Choroid plexus epithelial cell (primary cell): ENCODE measurements around the gene TAPT1.

Experiments used
- DNase-seq: peaks from one replicate; pipeline ENCODE4 v3.0.0-alpha.2; 2010; ENCODE audit warnings: low read depth
- H3K4me3 ChIP-seq: 2 replicates; pipeline ENCODE4 v1.5.1; 2011; ENCODE audit warnings: low read depth, mild to moderate bottlenecking, control low read depth, low read length, moderate library complexity
- TF ChIP-seq, protein P1 (sequence below): conservative IDR thresholded peaks from 2 replicates; pipeline ENCODE4 v1.5.1; 2011; ENCODE audit warnings: low read depth, mild to moderate bottlenecking, control low read depth, inconsistent platforms, low read length, moderate library complexity

Gene TAPT1

DNA sequence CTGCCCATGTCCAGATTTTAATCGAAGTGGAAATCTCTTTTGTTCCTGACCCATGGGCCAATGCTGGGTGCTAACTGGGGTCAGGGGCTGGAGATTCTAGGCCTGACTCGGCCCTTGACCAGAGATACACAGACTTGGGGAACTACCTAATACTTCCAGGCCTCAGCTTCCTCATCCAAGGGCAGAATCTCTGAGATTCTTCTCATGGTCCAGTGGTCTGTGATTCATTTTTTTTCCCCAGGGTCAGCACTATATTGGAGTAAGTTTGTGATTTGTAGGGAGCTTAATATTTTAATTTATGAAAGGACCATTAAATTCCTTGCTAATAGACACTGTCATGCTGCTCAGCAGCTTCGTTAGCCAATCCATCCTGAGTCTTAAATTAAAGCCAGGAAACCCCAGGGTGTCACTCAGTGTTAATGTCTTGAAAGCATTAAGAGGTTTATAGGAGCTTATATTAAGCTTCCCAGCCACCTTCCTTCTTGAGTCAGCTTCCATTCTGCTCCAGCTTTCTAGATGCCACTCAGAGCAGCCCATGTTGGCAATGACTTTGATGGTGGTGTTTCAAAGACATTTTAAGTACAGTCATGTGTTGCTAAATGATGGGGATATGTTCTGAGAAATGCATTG lies 115.5 kb downstream of the TAPT1 start:
- DNase-seq: no peak
- TF ChIP-seq, protein P1, sequence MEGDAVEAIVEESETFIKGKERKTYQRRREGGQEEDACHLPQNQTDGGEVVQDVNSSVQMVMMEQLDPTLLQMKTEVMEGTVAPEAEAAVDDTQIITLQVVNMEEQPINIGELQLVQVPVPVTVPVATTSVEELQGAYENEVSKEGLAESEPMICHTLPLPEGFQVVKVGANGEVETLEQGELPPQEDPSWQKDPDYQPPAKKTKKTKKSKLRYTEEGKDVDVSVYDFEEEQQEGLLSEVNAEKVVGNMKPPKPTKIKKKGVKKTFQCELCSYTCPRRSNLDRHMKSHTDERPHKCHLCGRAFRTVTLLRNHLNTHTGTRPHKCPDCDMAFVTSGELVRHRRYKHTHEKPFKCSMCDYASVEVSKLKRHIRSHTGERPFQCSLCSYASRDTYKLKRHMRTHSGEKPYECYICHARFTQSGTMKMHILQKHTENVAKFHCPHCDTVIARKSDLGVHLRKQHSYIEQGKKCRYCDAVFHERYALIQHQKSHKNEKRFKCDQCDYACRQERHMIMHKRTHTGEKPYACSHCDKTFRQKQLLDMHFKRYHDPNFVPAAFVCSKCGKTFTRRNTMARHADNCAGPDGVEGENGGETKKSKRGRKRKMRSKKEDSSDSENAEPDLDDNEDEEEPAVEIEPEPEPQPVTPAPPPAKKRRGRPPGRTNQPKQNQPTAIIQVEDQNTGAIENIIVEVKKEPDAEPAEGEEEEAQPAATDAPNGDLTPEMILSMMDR: no peak
- no peak overlapping the region for H3K4me3 ChIP-seq
